HG02798 (cell line): ENCODE measurements around the gene WNK2.

Experiments used
- ATAC-seq: cut with Tn5 transposase; IDR thresholded peaks from one replicate; pipeline ENCODE4 v1.9.1; 2021; ENCODE audit warnings: mild to moderate bottlenecking; ENCODE audit not compliant: unreplicated experiment, poor library complexity

The WNK2 gene

DNA sequence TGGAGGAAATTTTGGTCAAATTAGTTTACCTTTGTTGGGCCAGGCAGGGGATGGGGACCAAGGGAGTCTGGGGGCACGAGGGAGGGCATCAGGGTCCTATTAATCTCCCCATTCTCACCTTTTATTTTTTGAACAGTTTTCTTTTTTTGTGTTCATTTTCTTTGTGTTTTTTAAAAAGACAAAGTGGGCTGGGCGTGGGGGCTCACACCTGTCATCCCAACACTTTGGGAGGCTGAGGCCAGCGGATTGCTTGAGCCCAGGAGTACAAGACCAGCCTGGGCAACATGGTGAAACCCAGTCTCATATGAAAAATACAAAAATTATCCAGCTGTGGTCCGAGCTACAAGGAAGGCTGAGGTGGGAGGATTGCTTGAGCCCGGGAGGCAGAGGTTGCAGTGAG lies 103.7 kb downstream of the WNK2 start:
- no peak for ATAC-seq

DNA sequence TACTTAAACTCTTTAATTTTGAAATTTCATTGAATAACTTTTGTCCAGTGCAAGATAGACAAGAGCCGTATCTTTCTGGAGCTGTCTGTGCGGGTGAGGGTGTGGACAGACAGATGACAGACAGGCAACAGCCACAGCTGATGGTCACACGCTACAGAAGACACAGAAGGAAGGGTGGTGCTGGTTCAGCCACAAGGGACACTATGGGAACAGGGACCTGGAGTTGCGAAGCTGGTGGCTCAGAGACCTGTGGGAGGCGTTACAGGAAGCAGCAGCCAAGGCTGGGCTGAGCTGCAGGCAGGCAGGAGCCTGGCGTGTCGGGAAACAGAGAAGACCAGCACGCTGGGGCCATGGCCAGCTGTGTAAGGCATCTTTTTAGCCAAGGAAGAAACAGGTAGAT lies 104.4 kb downstream of the WNK2 start:
- no peak for ATAC-seq

DNA sequence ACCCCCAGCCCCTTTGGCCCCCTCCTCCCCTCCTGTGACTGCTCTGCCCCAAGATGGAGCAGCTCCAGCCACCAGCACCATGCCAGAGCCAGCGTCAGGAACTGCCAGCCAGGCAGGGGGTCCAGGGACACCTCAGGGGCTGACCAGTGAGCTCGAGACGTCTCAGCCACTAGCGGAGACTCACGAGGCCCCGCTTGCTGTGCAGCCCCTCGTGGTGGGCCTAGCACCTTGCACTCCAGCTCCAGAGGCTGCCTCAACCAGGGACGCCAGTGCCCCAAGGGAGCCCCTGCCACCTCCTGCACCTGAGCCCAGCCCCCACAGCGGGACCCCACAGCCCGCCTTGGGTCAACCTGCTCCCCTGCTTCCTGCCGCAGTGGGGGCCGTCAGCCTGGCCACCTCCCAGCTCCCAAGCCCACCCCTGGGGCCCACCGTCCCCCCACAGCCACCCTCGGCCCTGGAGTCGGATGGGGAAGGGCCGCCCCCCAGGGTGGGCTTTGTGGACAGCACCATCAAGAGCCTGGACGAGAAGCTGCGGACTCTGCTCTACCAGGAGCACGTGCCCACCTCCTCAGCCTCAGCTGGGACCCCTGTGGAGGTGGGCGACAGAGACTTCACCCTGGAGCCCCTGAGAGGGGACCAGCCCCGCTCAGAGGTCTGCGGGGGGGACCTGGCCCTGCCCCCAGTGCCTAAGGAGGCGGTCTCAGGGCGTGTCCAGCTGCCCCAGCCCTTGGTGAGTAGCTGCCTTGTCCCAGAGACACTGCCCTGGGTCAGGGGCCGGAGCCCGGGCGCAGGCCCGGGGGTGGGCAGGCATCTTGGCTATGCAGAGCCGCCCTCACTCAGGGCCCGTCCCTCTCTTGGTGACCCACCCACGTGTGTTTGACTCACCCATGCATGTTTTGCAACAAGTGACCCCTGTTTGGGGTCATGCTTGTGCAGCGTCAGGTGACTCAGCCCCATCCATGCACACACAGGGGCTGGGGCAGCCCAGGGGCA lies 105.2 kb downstream of the WNK2 start:
- ATAC-seq: no peak

- ATAC-seq: no peak
These were observed 106.8 kb downstream of the WNK2 start for GRCh38 chr9:93290495-93291434.

- ATAC-seq: no peak
These were observed 107.8 kb downstream of the WNK2 start for GRCh38 chr9:93291536-93292287.

DNA sequence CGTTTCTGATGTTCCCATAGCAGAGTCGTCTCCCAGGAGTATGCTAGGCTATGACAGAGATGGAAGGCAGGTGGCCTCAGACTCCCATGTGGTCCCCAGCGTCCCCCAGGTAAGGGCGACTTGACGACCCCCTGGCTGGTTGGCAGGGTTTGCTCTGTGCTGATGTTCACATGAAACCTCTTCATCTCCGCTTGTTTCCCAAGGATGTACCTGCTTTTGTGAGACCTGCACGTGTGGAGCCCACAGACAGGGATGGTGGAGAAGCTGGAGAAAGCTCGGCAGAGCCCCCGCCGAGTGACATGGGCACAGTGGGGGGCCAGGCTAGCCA lies 108.3 kb downstream of the WNK2 start:
- no peak for ATAC-seq

DNA sequence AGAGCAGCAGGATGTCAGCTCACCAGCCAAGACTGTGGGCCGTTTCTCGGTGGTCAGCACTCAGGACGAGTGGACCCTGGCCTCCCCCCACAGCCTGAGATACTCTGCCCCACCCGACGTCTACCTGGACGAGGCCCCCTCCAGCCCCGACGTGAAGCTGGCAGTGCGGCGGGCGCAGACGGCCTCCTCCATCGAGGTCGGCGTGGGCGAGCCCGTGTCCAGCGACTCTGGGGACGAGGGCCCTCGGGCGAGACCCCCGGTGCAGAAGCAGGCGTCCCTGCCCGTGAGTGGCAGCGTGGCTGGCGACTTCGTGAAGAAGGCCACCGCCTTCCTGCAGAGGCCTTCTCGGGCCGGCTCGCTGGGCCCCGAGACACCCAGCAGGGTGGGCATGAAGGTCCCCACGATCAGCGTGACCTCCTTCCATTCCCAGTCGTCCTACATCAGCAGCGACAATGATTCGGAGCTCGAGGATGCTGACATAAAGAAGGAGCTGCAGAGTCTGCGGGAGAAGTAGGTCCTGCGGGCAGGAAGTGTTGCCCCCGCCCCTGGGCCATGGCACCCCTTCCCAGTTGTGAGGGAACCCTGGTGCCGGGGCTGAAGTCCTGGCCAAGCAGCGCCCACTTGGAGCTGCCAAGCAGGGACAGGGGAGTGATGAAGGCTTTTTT lies 108.9 kb downstream of the WNK2 start:
- ATAC-seq: no peak

DNA sequence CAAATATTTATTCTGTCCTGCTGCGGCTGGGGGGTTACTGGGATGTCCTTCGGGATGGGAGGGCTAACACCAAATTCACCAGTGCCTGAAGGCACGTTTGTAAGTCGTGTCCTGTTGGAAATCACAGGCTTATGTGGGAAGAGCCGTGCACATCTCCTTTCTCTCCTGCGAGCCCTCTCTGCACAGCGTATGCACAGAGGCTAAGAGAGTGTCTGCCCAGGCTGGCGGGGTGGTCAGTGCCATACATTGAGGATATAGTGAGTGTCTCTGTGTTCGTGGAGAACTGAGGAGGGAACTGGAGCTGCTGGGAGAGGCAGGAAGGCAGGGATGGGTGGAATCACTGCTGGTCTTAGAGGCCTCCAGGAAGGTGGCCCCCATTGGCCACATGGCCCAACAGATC lies 110.1 kb downstream of the WNK2 start:
- ATAC-seq: no peak

DNA sequence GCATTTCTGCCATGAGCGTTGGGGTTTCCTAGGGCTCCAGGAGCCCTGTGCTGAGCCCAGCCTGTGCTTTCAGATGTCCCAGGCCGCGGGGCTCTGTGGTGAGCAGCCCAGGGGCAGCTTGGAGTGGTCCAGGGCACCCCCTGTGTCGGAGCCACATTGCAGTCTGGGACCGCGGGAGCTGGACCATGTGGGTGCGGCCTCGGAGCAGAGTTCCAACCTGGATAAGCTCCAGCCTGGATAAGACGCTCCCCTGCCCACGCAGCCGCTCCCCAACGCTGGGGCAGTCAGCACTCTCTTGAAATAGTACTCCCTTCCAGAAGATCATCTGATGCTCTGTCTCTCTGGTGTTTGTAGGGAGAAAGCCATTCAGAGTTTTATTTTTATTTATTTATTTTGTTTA lies 111.1 kb downstream of the WNK2 start:
- no peak for ATAC-seq

GRCh38 chr9:93295456-93296076 lies 111.6 kb downstream of the WNK2 start:
- ATAC-seq: no peak

- ATAC-seq: no peak
These were observed 113.0 kb downstream of the WNK2 start for GRCh38 chr9:93296889-93297480.

- no peak for ATAC-seq
These were observed 113.9 kb downstream of the WNK2 start for GRCh38 chr9:93297659-93298497.

DNA sequence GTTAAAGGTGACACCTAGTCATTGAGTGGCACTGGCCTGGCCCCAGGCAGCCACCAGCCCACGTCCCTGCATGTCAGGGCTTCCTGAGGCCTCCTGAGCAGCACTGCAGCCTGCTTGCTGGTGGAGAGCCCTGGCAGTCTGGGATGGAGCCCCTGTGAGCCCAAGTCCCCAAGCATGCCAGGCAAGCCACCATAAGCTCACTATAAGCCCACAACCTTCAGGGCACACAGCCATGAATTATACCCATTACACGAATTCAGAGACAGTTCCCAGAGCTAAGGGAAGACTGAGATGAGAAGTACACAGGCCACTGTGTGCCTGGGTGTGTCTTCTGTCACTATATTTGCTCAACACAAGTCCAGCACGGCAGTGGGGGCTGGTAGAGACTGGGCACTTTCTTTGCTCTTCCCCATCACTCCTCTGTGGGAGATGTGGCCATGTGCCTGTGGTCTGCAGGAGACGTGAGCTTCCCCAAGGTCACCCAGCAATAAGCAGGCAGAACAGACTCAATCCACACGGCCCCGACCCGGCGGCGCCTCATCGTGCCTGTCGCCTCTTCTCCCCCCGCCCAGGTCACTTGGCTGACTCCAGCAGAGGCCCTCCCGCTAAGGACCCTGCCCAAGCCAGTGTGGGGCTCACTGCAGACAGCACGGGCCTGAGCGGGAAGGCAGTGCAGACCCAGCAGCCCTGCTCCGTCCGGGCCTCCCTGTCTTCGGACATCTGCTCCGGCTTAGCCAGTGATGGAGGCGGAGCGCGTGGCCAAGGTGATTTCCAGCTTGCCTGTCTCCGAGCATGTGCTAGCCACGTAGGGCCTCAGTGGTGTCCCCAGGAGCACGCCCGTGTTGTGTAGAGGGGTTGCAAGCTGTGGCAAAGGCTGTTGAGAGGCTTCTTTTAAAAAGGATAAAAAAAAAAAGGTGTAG lies 114.8 kb downstream of the WNK2 start:
- no peak for ATAC-seq

DNA sequence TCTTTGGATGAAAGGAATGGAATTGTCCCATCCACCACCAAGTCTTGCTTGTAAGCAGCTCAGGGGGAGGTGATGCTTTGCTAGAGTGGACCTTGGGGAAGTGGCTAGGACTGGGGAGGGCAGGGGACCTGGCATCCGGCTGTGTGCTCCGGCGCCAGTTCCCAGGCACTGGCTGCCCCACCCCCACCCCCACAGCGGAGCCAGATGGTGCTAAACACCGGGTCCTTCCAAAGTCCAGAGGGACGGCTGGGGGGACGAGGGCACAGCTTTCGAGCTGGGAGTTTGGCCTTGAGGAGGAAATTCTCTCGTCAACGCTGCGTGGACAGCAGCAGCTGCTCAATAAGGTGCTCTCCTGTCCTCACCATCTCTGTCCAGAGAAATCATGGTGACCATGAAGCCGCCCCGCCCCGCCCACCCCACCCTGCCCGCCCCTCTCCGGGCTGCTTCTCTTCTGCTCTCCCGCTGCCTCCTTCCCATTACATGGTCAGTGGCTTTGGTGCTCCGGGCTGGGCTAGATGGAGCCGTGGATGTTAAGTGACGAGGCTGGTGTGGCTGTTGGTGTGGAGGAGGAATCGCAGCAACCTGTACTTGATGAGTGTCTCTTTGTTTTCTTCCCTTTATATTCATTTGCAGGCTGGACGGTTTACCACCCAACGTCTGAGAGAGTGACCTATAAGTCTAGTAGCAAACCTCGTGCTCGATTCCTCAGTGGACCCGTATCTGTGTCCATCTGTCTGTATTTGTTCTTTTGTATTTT lies 115.7 kb downstream of the WNK2 start:
- no peak for ATAC-seq

DNA sequence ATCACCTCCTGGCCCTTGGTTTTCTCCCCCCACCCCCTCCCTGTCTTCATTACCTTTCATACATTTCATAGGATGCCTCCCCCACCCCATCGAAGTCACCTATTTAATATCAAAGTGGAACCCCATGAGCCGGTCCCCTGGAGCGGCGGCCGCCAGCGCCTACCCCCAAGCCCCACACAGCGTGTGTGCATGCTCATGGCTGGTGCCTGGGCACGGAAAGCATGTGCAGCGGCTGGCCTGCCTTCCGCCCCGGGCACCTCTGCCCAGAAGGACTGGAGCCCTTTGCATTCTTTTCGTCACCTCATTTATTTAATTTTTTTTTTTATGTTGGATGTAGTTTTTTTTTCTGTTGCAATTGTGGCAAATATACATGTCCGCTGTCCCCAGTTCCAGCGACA lies 116.2 kb downstream of the WNK2 start:
- ATAC-seq: no peak

DNA sequence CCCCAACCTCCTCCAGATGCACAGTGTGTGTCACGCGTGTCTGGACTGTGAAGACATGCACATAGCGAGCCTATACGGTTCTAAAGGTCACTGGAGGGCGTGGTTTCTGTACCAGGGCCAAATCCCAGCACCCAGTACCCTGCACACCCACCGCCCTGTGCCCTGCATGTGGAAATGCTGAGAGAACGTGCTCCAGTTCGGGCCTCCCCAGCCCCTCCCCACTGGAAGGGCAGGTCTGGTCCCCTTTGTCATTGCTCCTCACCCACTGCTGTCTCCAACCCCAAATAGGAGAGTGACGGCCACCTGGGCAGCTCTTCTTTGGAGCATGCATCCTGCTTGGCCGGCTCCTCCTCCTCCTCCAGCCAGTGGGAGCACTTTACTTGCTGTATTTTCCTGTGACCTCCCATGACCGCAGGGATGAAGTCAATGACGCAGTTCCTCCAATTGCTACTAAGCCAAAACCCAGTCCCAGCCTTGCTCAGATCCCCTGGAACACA lies 116.7 kb downstream of the WNK2 start:
- no peak for ATAC-seq
